Tibial nerve (tissue), 4 donors: ENCODE data around the gene TMEM272. TPM values are rescaled to one million over a fixed set of nuclear protein-coding genes. Genes with fewer than 3 reads are reported as not detected.

Source experiments
- DNase-seq, 2 donors: peaks; one replicate each; pipeline ENCODE4 v3.0.0-alpha.2; 2019; ENCODE audit warnings: low spot score in 2 of 2
- H3K27ac ChIP-seq, 4 donors: fragments of 200-600 bp; sonication (generic) in 3 of 4; one replicate each; pipeline ENCODE4 v1.5.1; 2017 to 2019; ENCODE audit warnings: mild to moderate bottlenecking in 1 of 4
- H3K27me3 ChIP-seq, 2 donors: fragments of 200-600 bp; sonication (generic) in 1 of 2; one replicate each; pipeline versions ENCODE4 v1.5.1 to v1.6.0; 2017 to 2019
- H3K36me3 ChIP-seq, 3 donors: fragments of 200-600 bp; sonication (generic); one replicate each; pipeline ENCODE4 v1.5.1; 2018 to 2019
- H3K4me1 ChIP-seq, 4 donors: fragments of 200-600 bp; sonication (generic) in 3 of 4; one replicate each; pipeline ENCODE4 v1.5.1; 2017 to 2019
- H3K4me3 ChIP-seq, 4 donors: fragments of 200-600 bp; sonication (generic) in 3 of 4; one replicate each; pipeline ENCODE4 v1.5.1; 2017 to 2019; ENCODE audit warnings: mild to moderate bottlenecking in 1 of 4, moderate library complexity in 1 of 4
- H3K9me3 ChIP-seq, 4 donors: fragments of 200-600 bp; sonication (generic) in 3 of 4; one replicate each; pipeline ENCODE4 v1.5.1; 2017 to 2019
- EP300 ChIP-seq, 2 donors: sonication (generic); formaldehyde crosslinking; IDR thresholded peaks; one replicate each; pipeline ENCODE4 v1.6.1; 2017; ENCODE audit warnings: antibody characterized with exemption in 2 of 2, mild to moderate bottlenecking in 1 of 2
- POLR2A ChIP-seq, 2 donors: fragments of 450-650 bp; IDR thresholded peaks; one replicate each; pipeline ENCODE4 v1.6.1; 2017; ENCODE audit warnings: antibody characterized with exemption in 2 of 2, mild to moderate bottlenecking in 2 of 2, moderate library complexity in 2 of 2
- WGBS, 2 donors: methylation state at CpG; one replicate each; pipeline ENCODE4 v1.1.5; 2018; 5-methylcytosine and 5-hydroxymethylcytosine counted together
- total RNA-seq, 4 donors: library from RNA; depleted of rRNA; stranded (reverse); fragments of >200 nt; gene quantifications; one replicate each; pipeline ENCODE4 v1.1.0, GENCODE V29; 2016
- TF ChIP-seq, protein P1 (sequence below), 5 experiments: fragments of 200-600 bp in 3 of 5; fragments of 450-650 bp in 2 of 5; sonication (generic) in 3 of 5; IDR thresholded peaks; one replicate each; pipeline ENCODE4 v1.5.1; 2016 to 2019; ENCODE audit warnings: antibody characterized with exemption in 5 of 5, mild to moderate bottlenecking in 3 of 5, moderate library complexity in 2 of 5

The TMEM272 gene
- total RNA-seq, 4 donors from 2014 or later: not detected

DNA sequence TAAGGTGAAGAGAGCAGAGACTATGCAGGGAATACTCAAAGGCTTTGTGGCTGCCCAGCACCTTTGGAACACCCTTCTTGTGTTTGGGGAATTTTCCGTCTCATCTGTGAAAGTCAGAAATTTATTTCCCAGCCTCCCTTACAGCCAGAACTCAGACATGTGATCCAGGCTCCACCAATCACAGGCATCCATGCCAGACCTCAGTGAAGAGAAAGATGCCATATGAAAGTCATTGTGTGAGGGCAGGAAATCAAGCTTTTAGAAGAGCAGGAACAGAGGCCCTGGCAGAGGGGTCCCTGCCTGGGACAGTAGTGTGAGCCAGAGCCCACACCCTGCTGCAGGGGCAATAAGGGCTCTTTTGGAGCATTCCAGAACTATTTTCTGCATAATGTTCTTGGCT is 28.9 kb upstream of the TMEM272 start:
- H3K4me1 ChIP-seq: no peaks in the 10 kb centered on the region
- WGBS, 2 donors: 86 to 88% methylated on average over 1 of the region's 1 CpG
- no peak for DNase-seq
- no peak overlapping the region for H3K27ac ChIP-seq
- no peak overlapping the region for H3K4me3 ChIP-seq
- no peaks in the 10 kb centered on the region for H3K36me3 ChIP-seq
- TF ChIP-seq, protein P1, sequence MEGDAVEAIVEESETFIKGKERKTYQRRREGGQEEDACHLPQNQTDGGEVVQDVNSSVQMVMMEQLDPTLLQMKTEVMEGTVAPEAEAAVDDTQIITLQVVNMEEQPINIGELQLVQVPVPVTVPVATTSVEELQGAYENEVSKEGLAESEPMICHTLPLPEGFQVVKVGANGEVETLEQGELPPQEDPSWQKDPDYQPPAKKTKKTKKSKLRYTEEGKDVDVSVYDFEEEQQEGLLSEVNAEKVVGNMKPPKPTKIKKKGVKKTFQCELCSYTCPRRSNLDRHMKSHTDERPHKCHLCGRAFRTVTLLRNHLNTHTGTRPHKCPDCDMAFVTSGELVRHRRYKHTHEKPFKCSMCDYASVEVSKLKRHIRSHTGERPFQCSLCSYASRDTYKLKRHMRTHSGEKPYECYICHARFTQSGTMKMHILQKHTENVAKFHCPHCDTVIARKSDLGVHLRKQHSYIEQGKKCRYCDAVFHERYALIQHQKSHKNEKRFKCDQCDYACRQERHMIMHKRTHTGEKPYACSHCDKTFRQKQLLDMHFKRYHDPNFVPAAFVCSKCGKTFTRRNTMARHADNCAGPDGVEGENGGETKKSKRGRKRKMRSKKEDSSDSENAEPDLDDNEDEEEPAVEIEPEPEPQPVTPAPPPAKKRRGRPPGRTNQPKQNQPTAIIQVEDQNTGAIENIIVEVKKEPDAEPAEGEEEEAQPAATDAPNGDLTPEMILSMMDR (IDR thresholded peaks at IDR 0.05): no peak
- no peak for TF ChIP-seq POLR2A (IDR thresholded peaks at IDR 0.05)
- no peak for TF ChIP-seq EP300 (IDR thresholded peaks at IDR 0.05)
- no peaks in the 10 kb centered on the region for H3K27me3 ChIP-seq
- no peaks in the 10 kb centered on the region for H3K9me3 ChIP-seq

- 93% methylated on average over 6 of the region's 6 CpGs for WGBS, 2 donors
Measured at GRCh38 chr13:51873117-51873798, 28.3 kb upstream of the TMEM272 start.

GRCh38 chr13:51870616-51871015 is 25.6 kb upstream of the TMEM272 start:
- H3K4me1 ChIP-seq: no peaks in the 10 kb centered on the region
- H3K27ac ChIP-seq: no peak overlapping the region
- 64 to 76% methylated on average over 3 of the region's 3 CpGs for WGBS, 2 donors
- H3K9me3 ChIP-seq: no peaks in the 10 kb centered on the region
- no peaks in the 10 kb centered on the region for H3K27me3 ChIP-seq
- DNase-seq: no peak
- TF ChIP-seq EP300 (IDR thresholded peaks at IDR 0.05) (no peak), POLR2A (IDR thresholded peaks at IDR 0.05) (no peak)
- TF ChIP-seq, protein P1 (IDR thresholded peaks at IDR 0.05): no peak
- H3K36me3 ChIP-seq: no peaks in the 10 kb centered on the region
- no peak overlapping the region for H3K4me3 ChIP-seq

More at GRCh38 chr13:51873117-51873798, 28.3 kb upstream of the TMEM272 start:
- no peak for DNase-seq
- H3K27me3 ChIP-seq: no peaks in the 10 kb centered on the region
- H3K9me3 ChIP-seq: no peaks in the 10 kb centered on the region
- no peaks in the 10 kb centered on the region for H3K36me3 ChIP-seq
- TF ChIP-seq, protein P1 (IDR thresholded peaks at IDR 0.05): no peak
- TF ChIP-seq POLR2A (IDR thresholded peaks at IDR 0.05): no peak
- no peak for TF ChIP-seq EP300 (IDR thresholded peaks at IDR 0.05)
- H3K4me3 ChIP-seq: no peak overlapping the region
- no peaks in the 10 kb centered on the region for H3K4me1 ChIP-seq
- no peak overlapping the region for H3K27ac ChIP-seq

DNA sequence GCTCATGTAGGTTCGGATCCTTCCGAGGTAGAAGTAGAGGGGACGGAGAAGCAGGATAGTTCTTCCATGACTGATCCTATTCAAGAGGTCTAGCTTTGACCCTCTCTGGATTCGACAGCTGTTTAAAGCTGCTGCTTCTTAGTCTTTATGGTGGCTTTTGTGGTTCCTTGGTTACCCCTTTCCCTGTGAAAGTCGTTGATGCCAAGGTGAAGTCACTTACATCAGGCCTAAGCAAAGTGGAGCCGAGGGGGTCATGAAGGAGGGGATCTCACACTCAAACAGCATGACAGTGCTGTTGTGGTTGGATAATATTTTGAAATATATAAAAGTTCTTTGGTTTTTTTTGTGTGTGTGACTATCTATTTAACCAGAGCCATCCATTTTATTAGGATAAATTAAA is 24.9 kb upstream of the TMEM272 start:
- Histone ChIP-seq H3K4me1 (no peaks in the 10 kb centered on the region), H3K27me3 (no peaks in the 10 kb centered on the region), H3K9me3 (no peaks in the 10 kb centered on the region), H3K36me3 (no peaks in the 10 kb centered on the region), H3K4me3 (no peak overlapping the region), H3K27ac (no peak overlapping the region)
- no peak for DNase-seq
- WGBS, 2 donors: 85 to 87% methylated on average over 6 of the region's 6 CpGs
- TF ChIP-seq, protein P1 (IDR thresholded peaks at IDR 0.05): no peak
- no peak for TF ChIP-seq POLR2A (IDR thresholded peaks at IDR 0.05)
- no peak for TF ChIP-seq EP300 (IDR thresholded peaks at IDR 0.05)

- no peaks in the 10 kb centered on the region for H3K4me1 ChIP-seq
- H3K27ac ChIP-seq: no peak overlapping the region
- H3K9me3 ChIP-seq: no peaks in the 10 kb centered on the region
- no peak for DNase-seq
- WGBS, 2 donors: 87 to 91% methylated on average over 4 of the region's 4 CpGs
- TF ChIP-seq, protein P1 (IDR thresholded peaks at IDR 0.05): no peak
- TF ChIP-seq POLR2A (IDR thresholded peaks at IDR 0.05) (no peak), EP300 (IDR thresholded peaks at IDR 0.05) (no peak)
- no peaks in the 10 kb centered on the region for H3K27me3 ChIP-seq
- H3K36me3 ChIP-seq: no peaks in the 10 kb centered on the region
- H3K4me3 ChIP-seq: no peak overlapping the region
Measured at GRCh38 chr13:51867062-51867461, 22.1 kb upstream of the TMEM272 start.
